HepG2 (cell line): ENCODE results near the gene UNC93A. TPM values are rescaled to one million over a fixed set of nuclear protein-coding genes. Genes with fewer than 3 reads are reported as not detected.
A peak's percentile ranks its signal among the peaks of the same experiment; 100 is the strongest.

Experiments used
- ATF5 ChIP-seq: sonication (generic); formaldehyde crosslinking; IDR thresholded peaks from 2 replicates; pipeline ENCODE4 v1.4.0; 2020; ENCODE audit warnings: mild to moderate bottlenecking, low read depth, missing genetic modification reagents
- ATF6 ChIP-seq: sonication (generic); formaldehyde crosslinking; conservative IDR thresholded peaks from 2 replicates; pipeline ENCODE4 v1.4.0; 2020; ENCODE audit warnings: missing genetic modification reagents
- BRF2 ChIP-seq: sonication (generic); formaldehyde crosslinking; IDR thresholded peaks from 2 replicates; pipeline ENCODE4 v1.8.1; 2022; ENCODE audit warnings: mild to moderate bottlenecking, missing genetic modification reagents
- CREB3 ChIP-seq: sonication (generic); formaldehyde crosslinking; IDR thresholded peaks from 2 replicates; pipeline ENCODE4 v1.5.0; 2020; ENCODE audit warnings: missing genetic modification reagents
- DR1 ChIP-seq: sonication (generic); formaldehyde crosslinking; IDR thresholded peaks from 2 replicates; pipeline ENCODE4 v1.8.0; 2021; ENCODE audit warnings: mild to moderate bottlenecking, missing genetic modification reagents, inconsistent platforms
- EZH2 ChIP-seq: conservative IDR thresholded peaks from 2 replicates; pipeline ENCODE4 v1.6.1; 2012; ENCODE audit warnings: mild to moderate bottlenecking, low read depth, low read length, moderate library complexity
- HNRNPL ChIP-seq: fragments of 200-400 bp; formaldehyde crosslinking; IDR thresholded peaks from 2 replicates; pipeline ENCODE4 v1.6.1; 2017; ENCODE audit warnings: mild to moderate bottlenecking, low read depth, low read length
- RARG ChIP-seq: sonication (generic); formaldehyde crosslinking; IDR thresholded peaks from 2 replicates; pipeline ENCODE4 v1.4.0; 2020; ENCODE audit warnings: low read depth, mild to moderate bottlenecking, missing genetic modification reagents
- REXO4 ChIP-seq: sonication (generic); formaldehyde crosslinking; IDR thresholded peaks from 2 replicates; pipeline ENCODE4 v1.8.0; 2022; ENCODE audit warnings: missing genetic modification reagents, mild to moderate bottlenecking, borderline replicate concordance
- SAP130 ChIP-seq: IDR thresholded peaks from 2 replicates; pipeline ENCODE4 v1.6.1; 2016; ENCODE audit warnings: low read depth
- SETDB1 ChIP-seq: sonication (generic); formaldehyde crosslinking; IDR thresholded peaks from 2 replicates; pipeline ENCODE4 v1.5.1; 2020; ENCODE audit warnings: missing genetic modification reagents, mild to moderate bottlenecking, borderline replicate concordance
- SMAD9 ChIP-seq: sonication (generic); formaldehyde crosslinking; IDR thresholded peaks from 2 replicates; pipeline ENCODE4 v1.5.1; 2020; ENCODE audit warnings: mild to moderate bottlenecking, missing genetic modification reagents
- SP2 ChIP-seq: sonication (generic); formaldehyde crosslinking; IDR thresholded peaks from 2 replicates; pipeline ENCODE4 v1.5.1; 2020; ENCODE audit warnings: mild to moderate bottlenecking, missing genetic modification reagents
- ZBTB8A ChIP-seq: sonication (generic); formaldehyde crosslinking; IDR thresholded peaks from 2 replicates; pipeline ENCODE4 v1.4.0; 2020; ENCODE audit warnings: mild to moderate bottlenecking, low read depth, missing genetic modification reagents, borderline replicate concordance
- ZNF232 ChIP-seq: sonication (generic); formaldehyde crosslinking; IDR thresholded peaks from 2 replicates; pipeline ENCODE4 v1.4.0; 2020; ENCODE audit warnings: missing genetic modification reagents, borderline replicate concordance
- ZNF276 ChIP-seq: sonication (generic); formaldehyde crosslinking; IDR thresholded peaks from 2 replicates; pipeline ENCODE4 v1.4.0; 2020; ENCODE audit warnings: mild to moderate bottlenecking, low read depth, missing genetic modification reagents
- ZNF30 ChIP-seq: sonication (generic); formaldehyde crosslinking; IDR thresholded peaks from 2 replicates; pipeline ENCODE4 v1.5.0; 2020; ENCODE audit warnings: mild to moderate bottlenecking, missing genetic modification reagents
- ZNF674 ChIP-seq: sonication (generic); formaldehyde crosslinking; IDR thresholded peaks from 2 replicates; pipeline ENCODE4 v1.5.0; 2020; ENCODE audit warnings: low read depth, mild to moderate bottlenecking, missing genetic modification reagents
- ZNF703 ChIP-seq: sonication (generic); formaldehyde crosslinking; IDR thresholded peaks from 2 replicates; pipeline ENCODE4 v1.5.1; 2020; ENCODE audit warnings: missing genetic modification reagents, mild to moderate bottlenecking, moderate library complexity, borderline replicate concordance
- ZNF749 ChIP-seq: sonication (generic); formaldehyde crosslinking; IDR thresholded peaks from 2 replicates; pipeline ENCODE4 v1.8.0; 2022; ENCODE audit warnings: mild to moderate bottlenecking, missing genetic modification reagents, moderate library complexity, borderline replicate concordance
- ZNF788 ChIP-seq: sonication (generic); formaldehyde crosslinking; IDR thresholded peaks from 2 replicates; pipeline ENCODE4 v1.5.0; 2020; ENCODE audit warnings: mild to moderate bottlenecking, missing genetic modification reagents, borderline replicate concordance
- polyA plus RNA-seq, 8 experiments: library from polyadenylated mRNA; depleted of rRNA in 3 of 8; stranded (reverse) in 7 of 8; unstranded in 1 of 8; fragments of >200 nt; fragmentation: Illumina TruSeq in 4 of 8; extraction: Trizol in 4 of 8; gene quantifications; 2 replicates each; pipeline versions ENCODE4 v1.2.1 to v1.2.3, GENCODE V29; 2011 to 2016; ENCODE audit warnings: low read depth in 4 of 8, missing spikeins in 1 of 8, mixed read lengths in 1 of 8; ENCODE audit not compliant: insufficient read depth in 1 of 8
- total RNA-seq, 5 experiments: library from RNA; depleted of rRNA; stranded (reverse); fragments of >200 nt; fragmentation: Illumina TruSeq; extraction: Trizol; gene quantifications; 2 replicates each; pipeline ENCODE4 v1.2.3, GENCODE V29; 2016; ENCODE audit warnings: low read depth in 1 of 5

The UNC93A gene
- total and polyA plus RNA-seq, 2 of the 13 experiments (the other 11 are each of a cell fraction or from before 2014, with no cell fraction given) = 11.0 to 42.7 TPM

GRCh38 chr6:167290786-167291622 lies at the start of gene UNC93A (continued):
- TF ChIP-seq ZNF674 (CRISPR knock-in tag) (no peak), SMAD9 (CRISPR knock-in tag) (no peak), ATF6 (CRISPR knock-in tag) (no peak), SP2 (CRISPR knock-in tag) (no peak), ZNF276 (CRISPR knock-in tag) (no peak), DR1 (no peak), ZNF749 (no peak; the same call in 1 of the 2 replicates), REXO4 (CRISPR knock-in tag) (no peak), SETDB1 (CRISPR knock-in tag) (no peak), CREB3 (no peak), ATF5 (CRISPR knock-in tag) (no peak), SAP130 (CRISPR knock-in tag) (peak; percentile 48; the same call in 1 of the 2 replicates), EZH2 (no peak), RARG (0 out of 2 replicates have a peak, but pooled peaks have one; percentile 32), HNRNPL (no peak), ZNF788 (CRISPR knock-in tag) (0 out of 2 replicates have a peak, but pooled peaks have one; percentile 26), ZNF232 (no peak), ZNF30 (CRISPR knock-in tag) (0 out of 2 replicates have a peak, but pooled peaks have one; percentile 5), ZNF703 (CRISPR knock-in tag) (no peak), BRF2 (CRISPR knock-in tag) (no peak), ZBTB8A (CRISPR knock-in tag) (no peak)
